ENCODE results near the gene CTNNBL1. TPM values are rescaled to one million over a fixed set of nuclear protein-coding genes. Genes with fewer than 3 reads are reported as not detected.

Gene CTNNBL1
- total and polyA plus RNA-seq, 4 donors = 27.7 to 41.9 (median 38.2) TPM

GRCh38 chr20:37702403-37703034 is 8.7 kb downstream of the CTNNBL1 start:
- Histone ChIP-seq H3K36me3 (ENCODE audit: control insufficient read depth, insufficient read depth, low read length) (no peaks in the 10 kb centered on the region), H3K27me3 (ENCODE audit: control insufficient read depth, insufficient read depth, low read length) (no peaks in the 10 kb centered on the region), H3K27ac (ENCODE audit: low read depth, low read length) (no peak overlapping the region), H3K4me3 (ENCODE audit: low read depth, low read length) (no peak overlapping the region), H3K9me3 (ENCODE audit: control insufficient read depth, insufficient read depth, low read length) (peaks cover 3% of the 10 kb centered on the region), H3K4me1 (ENCODE audit: control insufficient read depth, insufficient read depth, low read length) (no peaks in the 10 kb centered on the region)
- no peak for DNase-seq (ENCODE audit: low read depth in 4 of 6, low spot score in 6 of 6)
- WGBS (ENCODE audit: insufficient coverage) = 89% methylated on average over 1 of the region's 1 CpG

- no peaks in the 10 kb centered on the region for H3K27me3 ChIP-seq (ENCODE audit: control insufficient read depth, insufficient read depth, low read length)
- H3K4me3 ChIP-seq (ENCODE audit: low read depth, low read length) = no peak overlapping the region
- no CpG with 5 or more reads among the region's 6 CpGs for WGBS (ENCODE audit: insufficient coverage)
- H3K27ac ChIP-seq (ENCODE audit: low read depth, low read length) = no peak overlapping the region
- H3K36me3 ChIP-seq (ENCODE audit: control insufficient read depth, insufficient read depth, low read length) = no peaks in the 10 kb centered on the region
- DNase-seq (ENCODE audit: low read depth in 4 of 6, low spot score in 6 of 6) = no peak
- peaks cover 3% of the 10 kb centered on the region for H3K9me3 ChIP-seq (ENCODE audit: control insufficient read depth, insufficient read depth, low read length)
- H3K4me1 ChIP-seq (ENCODE audit: control insufficient read depth, insufficient read depth, low read length) = no peaks in the 10 kb centered on the region
These were observed 9.4 kb downstream of the CTNNBL1 start for GRCh38 chr20:37703035-37703845.

GRCh38 chr20:37704955-37705354 is 11.1 kb downstream of the CTNNBL1 start:
- Histone ChIP-seq H3K9me3 (ENCODE audit: control insufficient read depth, insufficient read depth, low read length) (peaks cover 3% of the 10 kb centered on the region), H3K36me3 (ENCODE audit: control insufficient read depth, insufficient read depth, low read length) (no peaks in the 10 kb centered on the region), H3K27me3 (ENCODE audit: control insufficient read depth, insufficient read depth, low read length) (no peaks in the 10 kb centered on the region), H3K27ac (ENCODE audit: low read depth, low read length) (no peak overlapping the region), H3K4me3 (ENCODE audit: low read depth, low read length) (no peak overlapping the region), H3K4me1 (ENCODE audit: control insufficient read depth, insufficient read depth, low read length) (no peaks in the 10 kb centered on the region)
- WGBS (ENCODE audit: insufficient coverage) = 91% methylated on average over 1 of the region's 1 CpG
- no peak for DNase-seq (ENCODE audit: low read depth in 4 of 6, low spot score in 6 of 6)

- 100% methylated on average over 1 of the region's 3 CpGs for WGBS (ENCODE audit: insufficient coverage)
- Histone ChIP-seq H3K36me3 (ENCODE audit: control insufficient read depth, insufficient read depth, low read length) (no peaks in the 10 kb centered on the region), H3K9me3 (ENCODE audit: control insufficient read depth, insufficient read depth, low read length) (peaks cover 3% of the 10 kb centered on the region), H3K27me3 (ENCODE audit: control insufficient read depth, insufficient read depth, low read length) (no peaks in the 10 kb centered on the region), H3K4me3 (ENCODE audit: low read depth, low read length) (no peak overlapping the region), H3K27ac (ENCODE audit: low read depth, low read length) (no peak overlapping the region), H3K4me1 (ENCODE audit: control insufficient read depth, insufficient read depth, low read length) (no peaks in the 10 kb centered on the region)
- no peak for DNase-seq (ENCODE audit: low read depth in 4 of 6, low spot score in 6 of 6)
These were observed 12.5 kb downstream of the CTNNBL1 start for GRCh38 chr20:37706298-37706697.

GRCh38 chr20:37711001-37711400 is 17.2 kb downstream of the CTNNBL1 start:
- DNase-seq (ENCODE audit: low read depth in 4 of 6, low spot score in 6 of 6) = no peak
- H3K4me3 ChIP-seq (ENCODE audit: low read depth, low read length) = no peak overlapping the region
- H3K4me1 ChIP-seq (ENCODE audit: control insufficient read depth, insufficient read depth, low read length) = peaks cover 4% of the 10 kb centered on the region
- no peaks in the 10 kb centered on the region for H3K36me3 ChIP-seq (ENCODE audit: control insufficient read depth, insufficient read depth, low read length)
- H3K9me3 ChIP-seq (ENCODE audit: control insufficient read depth, insufficient read depth, low read length) = peaks cover 3% of the 10 kb centered on the region
- H3K27me3 ChIP-seq (ENCODE audit: control insufficient read depth, insufficient read depth, low read length) = no peaks in the 10 kb centered on the region
- no CpG with 5 or more reads among the region's 2 CpGs for WGBS (ENCODE audit: insufficient coverage)
- H3K27ac ChIP-seq (ENCODE audit: low read depth, low read length) = no peak overlapping the region

- no peak overlapping the region for H3K27ac ChIP-seq (ENCODE audit: low read depth, low read length)
- peak in 2 of 6 donors; percentile 79 to 89 for DNase-seq (ENCODE audit: low read depth in 4 of 6, low spot score in 6 of 6)
- 31% methylated on average over 4 of the region's 9 CpGs for WGBS (ENCODE audit: insufficient coverage)
These were observed 18.4 kb downstream of the CTNNBL1 start for GRCh38 chr20:37711994-37712964.

GRCh38 chr20:37713396-37713795 is 19.6 kb downstream of the CTNNBL1 start:
- Histone ChIP-seq H3K4me3 (ENCODE audit: low read depth, low read length) (no peak overlapping the region), H3K4me1 (ENCODE audit: control insufficient read depth, insufficient read depth, low read length) (peaks cover 4% of the 10 kb centered on the region), H3K27ac (ENCODE audit: low read depth, low read length) (no peak overlapping the region), H3K27me3 (ENCODE audit: control insufficient read depth, insufficient read depth, low read length) (no peaks in the 10 kb centered on the region), H3K36me3 (ENCODE audit: control insufficient read depth, insufficient read depth, low read length) (no peaks in the 10 kb centered on the region), H3K9me3 (ENCODE audit: control insufficient read depth, insufficient read depth, low read length) (no peaks in the 10 kb centered on the region)
- WGBS (ENCODE audit: insufficient coverage) = 60% methylated on average over 1 of the region's 4 CpGs
- no peak for DNase-seq (ENCODE audit: low read depth in 4 of 6, low spot score in 6 of 6)

More at GRCh38 chr20:37711994-37712964, 18.4 kb downstream of the CTNNBL1 start:
- H3K4me3 ChIP-seq (ENCODE audit: low read depth, low read length) = no peak overlapping the region
- H3K36me3 ChIP-seq (ENCODE audit: control insufficient read depth, insufficient read depth, low read length) = no peaks in the 10 kb centered on the region
- peaks cover 4% of the 10 kb centered on the region for H3K4me1 ChIP-seq (ENCODE audit: control insufficient read depth, insufficient read depth, low read length)
- H3K27me3 ChIP-seq (ENCODE audit: control insufficient read depth, insufficient read depth, low read length) = no peaks in the 10 kb centered on the region
- no peaks in the 10 kb centered on the region for H3K9me3 ChIP-seq (ENCODE audit: control insufficient read depth, insufficient read depth, low read length)

- 64% methylated on average over 4 of the region's 10 CpGs for WGBS (ENCODE audit: insufficient coverage)
- Histone ChIP-seq H3K4me1 (ENCODE audit: control insufficient read depth, insufficient read depth, low read length) (peaks cover 4% of the 10 kb centered on the region), H3K27ac (ENCODE audit: low read depth, low read length) (no peak overlapping the region), H3K36me3 (ENCODE audit: control insufficient read depth, insufficient read depth, low read length) (no peaks in the 10 kb centered on the region), H3K4me3 (ENCODE audit: low read depth, low read length) (no peak overlapping the region), H3K27me3 (ENCODE audit: control insufficient read depth, insufficient read depth, low read length) (no peaks in the 10 kb centered on the region), H3K9me3 (ENCODE audit: control insufficient read depth, insufficient read depth, low read length) (no peaks in the 10 kb centered on the region)
- no peak for DNase-seq (ENCODE audit: low read depth in 4 of 6, low spot score in 6 of 6)
These were observed 21.3 kb downstream of the CTNNBL1 start for GRCh38 chr20:37714978-37715672.

- Histone ChIP-seq H3K4me3 (ENCODE audit: low read depth, low read length) (no peak overlapping the region), H3K9me3 (ENCODE audit: control insufficient read depth, insufficient read depth, low read length) (peaks cover 2% of the 10 kb centered on the region), H3K36me3 (ENCODE audit: control insufficient read depth, insufficient read depth, low read length) (no peaks in the 10 kb centered on the region), H3K27ac (ENCODE audit: low read depth, low read length) (no peak overlapping the region), H3K4me1 (ENCODE audit: control insufficient read depth, insufficient read depth, low read length) (peaks cover 4% of the 10 kb centered on the region), H3K27me3 (ENCODE audit: control insufficient read depth, insufficient read depth, low read length) (no peaks in the 10 kb centered on the region)
- no peak for DNase-seq (ENCODE audit: low read depth in 4 of 6, low spot score in 6 of 6)
- no CpG with 5 or more reads among the region's 1 CpG for WGBS (ENCODE audit: insufficient coverage)
These were observed 27.9 kb downstream of the CTNNBL1 start for GRCh38 chr20:37721751-37722150.

Measured in spinal cord (tissue), 10 donors.